Dedifferentiated amniotic fluid mesenchymal stem cell (primary cell): ENCODE data around the gene LINGO1.

Experiments used
- DNase-seq: peaks from one replicate; pipeline ENCODE4 v3.0.0-alpha.2; 2016; ENCODE audit errors: extremely low spot score

The LINGO1 gene

GRCh38 chr15:77633134-77633912, 611 bp upstream of the LINGO1 start:
- DNase-seq = peak; percentile 62

- no peak for DNase-seq
Observed at GRCh38 chr15:77631745-77632533, 773 bp downstream of the LINGO1 start.

- no peak for DNase-seq
Observed at GRCh38 chr15:77630956-77631744, 1.6 kb downstream of the LINGO1 start.

GRCh38 chr15:77630056-77630455, 2.7 kb downstream of the LINGO1 start:
- DNase-seq = no peak

GRCh38 chr15:77629070-77630030, 3.4 kb downstream of the LINGO1 start:
- DNase-seq = no peak

- no peak for DNase-seq
Observed at GRCh38 chr15:77628010-77628409, 4.7 kb downstream of the LINGO1 start.

GRCh38 chr15:77627581-77627980, 5.1 kb downstream of the LINGO1 start:
- DNase-seq = no peak

GRCh38 chr15:77627067-77627466, 5.6 kb downstream of the LINGO1 start:
- DNase-seq = no peak

GRCh38 chr15:77626002-77626401, 6.7 kb downstream of the LINGO1 start:
- no peak for DNase-seq

GRCh38 chr15:77625376-77625775, 7.3 kb downstream of the LINGO1 start:
- DNase-seq = no peak

GRCh38 chr15:77624868-77625267, 7.8 kb downstream of the LINGO1 start:
- no peak for DNase-seq

- no peak for DNase-seq
Observed at GRCh38 chr15:77623755-77624524, 8.8 kb downstream of the LINGO1 start.

- DNase-seq = no peak
Observed at GRCh38 chr15:77622934-77623754, 9.6 kb downstream of the LINGO1 start.

- no peak for DNase-seq
Observed at GRCh38 chr15:77622209-77622933, 10.3 kb downstream of the LINGO1 start.

- DNase-seq = no peak
Observed at GRCh38 chr15:77621847-77622208, 10.9 kb downstream of the LINGO1 start.

GRCh38 chr15:77620960-77621647, 11.6 kb downstream of the LINGO1 start:
- no peak for DNase-seq

GRCh38 chr15:77620297-77620696, 12.4 kb downstream of the LINGO1 start:
- no peak for DNase-seq

GRCh38 chr15:77619883-77620282, 12.8 kb downstream of the LINGO1 start:
- DNase-seq = no peak
